Choroid plexus epithelial cell (primary cell): ENCODE measurements around the gene FNDC3B.
"Not testable (repeated sequence)": the region's sequence is repeated elsewhere in the genome, so short reads cannot be mapped to it uniquely, and the experiment has no call there.

ENCODE experiments used
- DNase-seq: peaks from one replicate; pipeline ENCODE4 v3.0.0-alpha.2; 2010; ENCODE audit warnings: low read depth
- H3K4me3 ChIP-seq: 2 replicates; pipeline ENCODE4 v1.5.1; 2011; ENCODE audit warnings: low read depth, mild to moderate bottlenecking, control low read depth, low read length, moderate library complexity
- TF ChIP-seq, protein P1 (sequence below): conservative IDR thresholded peaks from 2 replicates; pipeline ENCODE4 v1.5.1; 2011; ENCODE audit warnings: low read depth, mild to moderate bottlenecking, control low read depth, inconsistent platforms, low read length, moderate library complexity

Gene FNDC3B

DNA sequence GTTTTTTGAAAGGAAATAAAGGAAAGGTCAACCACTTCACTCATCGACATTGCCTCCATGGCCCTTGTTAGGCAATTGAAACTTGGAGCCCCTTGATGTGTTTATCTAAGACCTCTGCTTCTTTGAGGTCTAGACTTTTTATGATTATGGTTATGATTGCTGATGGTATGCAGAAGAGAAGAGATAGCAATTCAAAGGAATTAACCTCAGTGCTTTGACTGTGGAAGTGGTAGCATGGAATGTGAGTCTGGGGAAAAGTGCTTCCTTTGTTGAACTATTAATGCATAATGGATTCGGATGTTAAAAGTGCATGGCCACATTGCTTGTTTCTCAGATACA is 46.1 kb downstream of the FNDC3B start:
- no peak for DNase-seq
- TF ChIP-seq, protein P1, sequence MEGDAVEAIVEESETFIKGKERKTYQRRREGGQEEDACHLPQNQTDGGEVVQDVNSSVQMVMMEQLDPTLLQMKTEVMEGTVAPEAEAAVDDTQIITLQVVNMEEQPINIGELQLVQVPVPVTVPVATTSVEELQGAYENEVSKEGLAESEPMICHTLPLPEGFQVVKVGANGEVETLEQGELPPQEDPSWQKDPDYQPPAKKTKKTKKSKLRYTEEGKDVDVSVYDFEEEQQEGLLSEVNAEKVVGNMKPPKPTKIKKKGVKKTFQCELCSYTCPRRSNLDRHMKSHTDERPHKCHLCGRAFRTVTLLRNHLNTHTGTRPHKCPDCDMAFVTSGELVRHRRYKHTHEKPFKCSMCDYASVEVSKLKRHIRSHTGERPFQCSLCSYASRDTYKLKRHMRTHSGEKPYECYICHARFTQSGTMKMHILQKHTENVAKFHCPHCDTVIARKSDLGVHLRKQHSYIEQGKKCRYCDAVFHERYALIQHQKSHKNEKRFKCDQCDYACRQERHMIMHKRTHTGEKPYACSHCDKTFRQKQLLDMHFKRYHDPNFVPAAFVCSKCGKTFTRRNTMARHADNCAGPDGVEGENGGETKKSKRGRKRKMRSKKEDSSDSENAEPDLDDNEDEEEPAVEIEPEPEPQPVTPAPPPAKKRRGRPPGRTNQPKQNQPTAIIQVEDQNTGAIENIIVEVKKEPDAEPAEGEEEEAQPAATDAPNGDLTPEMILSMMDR: no peak
- no peak overlapping the region for H3K4me3 ChIP-seq

DNA sequence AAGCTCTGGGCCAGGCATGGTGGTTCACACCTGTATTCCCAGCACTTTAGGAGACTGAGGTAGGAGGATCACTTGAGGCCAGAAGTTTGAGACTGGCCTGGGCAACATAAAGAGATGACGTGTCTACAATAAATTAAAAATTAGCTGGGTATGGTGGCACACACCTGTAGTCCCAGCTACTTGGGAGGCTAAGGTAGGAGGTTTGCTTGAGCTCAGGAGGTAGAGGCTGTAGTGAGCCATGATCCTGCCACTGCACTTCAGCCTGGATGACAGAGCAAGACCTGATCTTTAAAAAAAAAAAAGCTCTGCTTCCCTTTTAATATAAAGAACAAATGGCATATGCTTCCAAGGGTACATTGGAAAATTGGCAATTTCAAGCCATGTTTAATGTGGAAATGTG is 46.7 kb downstream of the FNDC3B start:
- DNase-seq: no peak
- TF ChIP-seq, protein P1: no peak
- no peak overlapping the region for H3K4me3 ChIP-seq

- TF ChIP-seq, protein P1: no peak
- DNase-seq: no peak
- H3K4me3 ChIP-seq: no peak overlapping the region
These were observed 47.8 kb downstream of the FNDC3B start for GRCh38 chr3:172087198-172087597.

GRCh38 chr3:172087602-172088580 is 48.5 kb downstream of the FNDC3B start:
- TF ChIP-seq, protein P1: no peak
- no peak overlapping the region for H3K4me3 ChIP-seq
- no peak for DNase-seq

DNA sequence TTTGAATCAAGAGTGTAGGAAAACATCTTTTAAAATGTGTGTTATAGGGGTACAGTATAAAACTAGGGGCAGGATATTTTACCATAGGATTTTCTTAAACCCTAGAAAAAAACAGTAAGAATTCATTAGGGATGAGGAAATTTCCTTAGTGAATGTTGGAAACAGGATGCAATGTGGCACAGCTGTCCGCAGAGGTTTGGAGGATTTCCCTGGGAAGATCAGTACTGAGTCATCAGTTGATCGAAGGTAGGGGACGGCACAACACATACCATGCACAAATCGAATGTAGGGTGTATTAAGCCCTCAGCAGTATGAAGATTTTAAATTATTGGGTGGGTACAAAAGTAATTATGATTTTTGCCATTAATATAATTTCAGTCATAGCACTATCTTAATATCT is 49.9 kb downstream of the FNDC3B start:
- no peak overlapping the region for H3K4me3 ChIP-seq
- TF ChIP-seq, protein P1: no peak
- DNase-seq: no peak

DNA sequence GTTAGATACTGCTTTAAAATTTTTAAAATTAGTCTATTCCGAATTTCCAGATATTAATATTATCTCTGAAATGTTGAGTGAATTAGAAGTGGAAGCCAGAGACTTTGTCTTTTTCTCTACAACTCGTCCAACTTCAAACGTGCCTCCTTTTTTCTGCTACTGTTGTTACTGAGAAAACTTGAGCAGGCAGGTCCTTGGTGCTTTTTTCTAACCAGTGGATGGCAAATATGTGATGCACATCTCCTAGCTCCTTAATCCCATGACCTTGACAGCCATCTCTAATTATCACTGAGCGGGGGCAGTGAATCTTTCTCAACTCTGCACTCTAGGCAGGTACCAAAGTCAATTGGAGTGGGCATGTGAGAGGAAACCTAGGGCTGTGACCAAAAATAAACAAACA is 50.7 kb downstream of the FNDC3B start:
- H3K4me3 ChIP-seq: no peak overlapping the region
- no peak for DNase-seq
- TF ChIP-seq, protein P1: no peak

DNA sequence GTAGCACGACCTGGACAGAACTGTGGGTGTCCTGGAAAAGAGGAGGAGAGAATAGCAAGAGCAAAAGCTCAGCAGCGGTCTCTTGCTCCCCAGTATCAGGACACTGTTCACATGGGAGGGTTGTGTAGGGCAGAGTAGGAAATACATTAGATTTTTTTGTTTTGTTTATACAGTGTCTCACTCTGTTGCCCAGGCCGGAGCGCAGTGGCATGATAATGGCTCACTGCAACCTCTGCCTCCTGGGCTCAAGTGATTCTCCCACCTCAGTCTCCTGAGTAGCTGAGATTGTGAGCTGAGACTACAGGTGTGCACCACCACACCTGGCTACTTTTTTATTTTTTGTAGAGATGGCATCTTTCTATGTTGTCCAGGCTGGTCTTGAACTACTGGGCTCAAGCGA is 53.3 kb downstream of the FNDC3B start:
- no peak overlapping the region for H3K4me3 ChIP-seq
- TF ChIP-seq, protein P1: no peak
- no peak for DNase-seq

- not testable (repeated sequence) for H3K4me3 ChIP-seq, DNase-seq
These were observed 54.4 kb downstream of the FNDC3B start for GRCh38 chr3:172093581-172094443.
